ENCODE data around the gene SSTR4. TPM values are rescaled to one million over a fixed set of nuclear protein-coding genes. Genes with fewer than 3 reads are reported as not detected.

SSTR4 gene
- total RNA-seq, 2 experiments from 2014 or later, result not detected

DNA sequence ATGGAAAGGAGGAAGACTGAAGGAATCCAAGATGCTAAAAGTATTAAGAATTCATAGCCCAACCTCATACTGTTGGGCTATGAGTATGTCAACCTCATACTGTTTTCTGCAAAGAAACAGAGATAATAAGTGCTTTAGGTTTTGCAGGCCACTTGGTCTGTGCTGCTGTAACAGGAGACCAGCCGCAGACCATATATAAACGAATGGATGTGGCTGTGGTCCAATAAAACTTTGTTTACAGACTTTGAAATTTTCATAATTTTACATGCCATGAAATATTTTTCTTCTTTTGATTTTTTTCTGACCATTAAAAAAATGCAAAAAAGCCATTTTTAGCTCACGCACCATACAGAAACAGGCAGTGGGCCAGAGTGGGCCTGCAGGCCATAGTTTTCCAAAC is 28.1 kb downstream of the SSTR4 start:
- no peak overlapping the region for H3K4me3 Mint-ChIP-seq
- POLR2A ChIA-PET, result no interaction called here
- H3K4me1 Mint-ChIP-seq (ENCODE audit: low read depth), result no peaks in the 10 kb centered on the region
- CTCF ChIA-PET, result no interaction called here
- H3K36me3 Mint-ChIP-seq, result no peaks in the 10 kb centered on the region
- no peak overlapping the region for H3K27ac Mint-ChIP-seq
- DNase-seq, result no peak
- intact Hi-C loops (cut with micrococcal nuclease), result no loop called here
- no peaks in the 10 kb centered on the region for H3K9me3 Mint-ChIP-seq
- peaks cover 4% of the 10 kb centered on the region for H3K27me3 Mint-ChIP-seq

DNA sequence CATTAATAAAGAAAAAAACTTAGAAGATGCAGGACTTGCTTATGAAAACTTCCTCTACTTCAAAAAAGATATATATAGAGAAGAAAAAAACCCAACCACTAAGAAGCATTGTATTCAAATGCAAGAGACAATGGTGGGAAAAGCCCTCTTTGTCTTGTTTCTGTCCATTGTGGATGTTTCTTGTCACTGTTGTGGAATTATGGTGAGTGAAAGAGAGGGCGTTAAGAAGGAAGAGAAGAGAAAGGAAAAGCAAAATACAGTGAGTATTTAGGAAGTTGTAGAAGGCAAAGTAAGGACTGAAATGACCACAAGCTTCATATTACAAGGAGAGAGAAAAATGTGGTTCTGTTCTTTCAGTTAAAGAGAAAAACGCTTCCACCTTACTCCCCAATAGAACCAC is 28.5 kb downstream of the SSTR4 start:
- Mint-ChIP-seq H3K27ac (no peak overlapping the region), H3K4me3 (no peak overlapping the region), H3K9me3 (no peaks in the 10 kb centered on the region), H3K36me3 (no peaks in the 10 kb centered on the region), H3K27me3 (peaks cover 4% of the 10 kb centered on the region), H3K4me1 (ENCODE audit: low read depth) (no peaks in the 10 kb centered on the region)
- intact Hi-C loops (cut with micrococcal nuclease), result no loop called here
- DNase-seq, result no peak
- CTCF ChIA-PET, result no interaction called here
- POLR2A ChIA-PET, result no interaction called here

DNA sequence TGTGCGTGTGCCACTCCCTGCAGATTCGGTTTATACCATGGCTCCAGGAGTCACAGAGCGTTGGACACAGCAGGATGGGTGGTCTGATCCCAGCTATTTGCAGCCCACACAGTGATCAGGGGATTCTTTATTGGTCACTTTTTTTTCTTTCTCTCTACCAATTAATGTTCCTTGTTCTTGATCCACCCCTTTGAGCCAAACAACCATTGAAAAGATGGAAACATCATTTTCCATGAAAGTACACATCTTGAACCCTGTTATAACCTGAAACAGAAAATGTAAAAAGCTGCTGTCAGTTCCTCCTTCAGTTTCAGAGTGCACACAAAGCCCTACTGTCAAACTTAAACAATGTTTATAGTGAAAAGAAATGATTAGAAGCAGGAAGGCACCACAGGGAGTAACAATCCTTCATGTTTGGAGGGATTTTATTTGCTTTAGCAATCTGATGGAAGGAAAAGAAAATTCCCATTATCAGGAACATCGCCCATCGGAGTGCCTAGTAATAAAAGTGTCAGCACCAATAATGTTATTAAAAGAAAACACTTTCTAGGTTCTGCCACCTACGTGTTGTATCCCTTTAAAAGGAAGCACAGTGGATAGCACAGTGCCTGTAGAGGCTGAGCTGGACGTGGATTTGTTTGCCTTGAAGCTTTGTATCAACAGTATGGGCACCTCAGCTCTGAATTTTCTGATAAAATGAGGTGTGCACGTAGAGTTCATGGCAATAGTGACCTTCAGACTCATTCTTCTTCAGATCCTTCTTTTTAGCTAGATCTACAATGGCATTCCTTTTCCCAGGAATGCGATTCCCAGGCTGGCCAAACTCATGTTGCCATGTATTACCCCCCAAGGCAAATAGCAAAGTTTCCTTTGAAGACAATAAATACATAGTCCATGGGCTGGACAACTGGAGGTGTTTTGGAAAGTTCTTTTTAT is 30.4 kb downstream of the SSTR4 start:
- no peaks in the 10 kb centered on the region for H3K9me3 Mint-ChIP-seq
- intact Hi-C loops (cut with micrococcal nuclease), result no loop called here
- H3K36me3 Mint-ChIP-seq, result no peaks in the 10 kb centered on the region
- no peak for DNase-seq
- H3K27me3 Mint-ChIP-seq, result peaks cover 4% of the 10 kb centered on the region
- H3K4me1 Mint-ChIP-seq (ENCODE audit: low read depth), result no peaks in the 10 kb centered on the region
- CTCF ChIA-PET, result interaction anchor here (1.0 to 1.4 kb wide), 2 partner anchors 15 to 170 kb away, joined by 3 to 5 read pairs; no protein-coding TSS in a partner anchor
- no peak overlapping the region for H3K4me3 Mint-ChIP-seq
- POLR2A ChIA-PET, result no interaction called here
- no peak overlapping the region for H3K27ac Mint-ChIP-seq

DNA sequence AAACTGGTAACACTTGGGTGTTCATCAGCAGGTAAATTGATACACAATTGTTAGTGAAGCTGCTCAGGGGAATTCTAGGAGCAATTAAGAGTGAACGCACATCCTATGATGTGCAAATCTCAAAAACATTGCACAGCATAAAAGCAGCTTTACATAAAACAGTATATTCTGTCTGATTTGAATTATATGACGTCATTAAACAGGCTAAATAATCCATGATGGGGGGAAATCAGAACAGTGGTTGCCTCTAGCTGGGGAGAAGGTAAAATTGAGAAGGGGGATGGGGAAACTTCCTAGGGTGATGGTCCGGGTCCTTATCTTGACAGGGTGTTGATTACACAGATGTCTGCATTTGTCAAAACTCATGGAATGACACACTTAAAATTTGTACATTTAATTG is 31.7 kb downstream of the SSTR4 start:
- Mint-ChIP-seq H3K27ac (no peak overlapping the region), H3K9me3 (no peaks in the 10 kb centered on the region), H3K4me1 (ENCODE audit: low read depth) (no peaks in the 10 kb centered on the region), H3K36me3 (no peaks in the 10 kb centered on the region), H3K27me3 (peaks cover 4% of the 10 kb centered on the region), H3K4me3 (no peak overlapping the region)
- intact Hi-C loops (cut with micrococcal nuclease), result no loop called here
- POLR2A ChIA-PET, result no interaction called here
- DNase-seq, result no peak
- CTCF ChIA-PET, result interaction anchor here (1.0 to 1.4 kb wide), 2 partner anchors 16 to 168 kb away, joined by 3 to 5 read pairs; no protein-coding TSS in a partner anchor

DNA sequence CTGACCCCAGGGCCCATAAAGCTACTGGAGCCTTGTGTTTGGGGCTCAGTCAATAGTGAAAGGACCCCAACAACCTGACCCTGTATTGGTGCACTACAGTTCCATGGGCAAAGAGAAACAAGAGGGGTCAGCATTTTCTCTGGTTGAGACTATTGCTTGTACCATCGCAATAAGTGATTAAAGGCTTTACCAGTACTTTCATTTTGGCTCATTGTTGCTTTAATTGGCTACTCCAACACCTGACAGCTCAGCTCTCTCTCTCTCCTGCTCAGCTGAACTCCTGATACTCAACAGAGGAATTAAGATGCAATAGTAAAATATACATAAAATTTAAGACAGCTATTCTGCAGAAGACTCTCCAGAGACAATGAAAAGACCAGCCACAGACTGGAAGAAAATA is 33.2 kb downstream of the SSTR4 start:
- H3K27me3 Mint-ChIP-seq, result peaks cover 4% of the 10 kb centered on the region
- intact Hi-C loops (cut with micrococcal nuclease), result no loop called here
- ChIA-PET CTCF (no interaction called here), POLR2A (no interaction called here)
- no peaks in the 10 kb centered on the region for H3K9me3 Mint-ChIP-seq
- H3K4me1 Mint-ChIP-seq (ENCODE audit: low read depth), result no peaks in the 10 kb centered on the region
- H3K36me3 Mint-ChIP-seq, result no peaks in the 10 kb centered on the region
- DNase-seq, result no peak
- H3K4me3 Mint-ChIP-seq, result no peak overlapping the region
- no peak overlapping the region for H3K27ac Mint-ChIP-seq

DNA sequence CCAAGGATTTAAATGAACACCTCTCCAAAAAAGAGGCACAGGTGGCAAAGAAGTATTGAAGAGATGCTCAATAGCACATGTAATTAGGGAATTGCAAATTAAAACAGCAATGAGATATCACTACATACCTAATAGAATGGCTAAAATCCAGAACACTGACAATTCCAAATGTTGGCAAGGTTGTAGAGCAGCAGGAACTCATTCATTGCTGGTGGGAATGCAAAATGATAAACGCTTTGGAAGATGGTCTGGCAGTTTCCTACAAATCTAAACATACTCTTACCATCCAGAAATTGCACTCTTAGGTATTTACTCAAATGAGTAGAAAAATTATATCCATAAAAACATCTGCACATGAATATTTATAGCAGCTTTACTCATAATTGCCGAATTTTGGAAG is 34.0 kb downstream of the SSTR4 start:
- H3K4me3 Mint-ChIP-seq, result no peak overlapping the region
- no peak for DNase-seq
- intact Hi-C loops (cut with micrococcal nuclease), result no loop called here
- no peaks in the 10 kb centered on the region for H3K36me3 Mint-ChIP-seq
- ChIA-PET POLR2A (no interaction called here), CTCF (no interaction called here)
- no peaks in the 10 kb centered on the region for H3K4me1 Mint-ChIP-seq (ENCODE audit: low read depth)
- no peaks in the 10 kb centered on the region for H3K9me3 Mint-ChIP-seq
- peaks cover 4% of the 10 kb centered on the region for H3K27me3 Mint-ChIP-seq
- no peak overlapping the region for H3K27ac Mint-ChIP-seq

DNA sequence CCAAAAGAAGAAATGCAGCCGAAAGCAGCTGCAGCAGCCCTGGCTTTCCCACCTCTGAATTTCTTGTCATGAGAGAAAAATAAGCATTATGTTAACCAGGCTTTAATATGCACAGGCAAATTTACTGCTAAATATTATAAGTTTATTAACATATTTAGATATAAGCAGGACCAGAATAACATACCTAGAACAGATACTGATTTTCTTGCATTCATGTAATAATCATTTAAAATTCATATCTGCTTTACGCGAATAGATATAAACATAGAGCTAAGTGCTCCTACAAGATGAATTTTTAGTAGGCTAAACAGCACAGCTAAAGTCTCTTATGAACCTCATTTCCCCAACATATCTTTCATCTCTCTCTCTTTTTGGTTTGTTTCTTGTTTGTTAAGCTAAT is 36.3 kb downstream of the SSTR4 start:
- POLR2A ChIA-PET, result no interaction called here
- peaks cover 2% of the 10 kb centered on the region for H3K27me3 Mint-ChIP-seq
- intact Hi-C loops (cut with micrococcal nuclease), result no loop called here

DNA sequence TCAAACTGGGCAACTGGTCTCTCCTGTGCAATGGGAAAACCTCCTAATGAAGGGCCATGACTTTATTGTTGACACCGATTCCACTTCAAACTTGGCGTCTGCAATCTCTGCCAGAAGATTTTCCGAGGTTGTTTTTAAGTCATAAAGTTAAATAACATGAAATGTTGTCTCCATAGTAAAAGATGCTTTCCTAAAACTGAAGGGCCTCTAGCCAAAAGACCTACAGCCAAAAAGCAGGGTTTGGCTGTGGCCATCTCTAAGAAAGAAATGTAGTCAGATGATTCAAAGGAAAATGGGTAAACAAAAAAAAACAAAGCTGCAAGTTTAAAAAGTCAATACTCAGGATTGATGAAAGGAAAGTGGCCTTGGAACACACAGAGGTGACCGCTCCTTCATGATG is 36.9 kb downstream of the SSTR4 start:
- Mint-ChIP-seq H3K9me3 (no peaks in the 10 kb centered on the region), H3K4me3 (no peak overlapping the region), H3K4me1 (ENCODE audit: low read depth) (no peaks in the 10 kb centered on the region), H3K36me3 (no peaks in the 10 kb centered on the region), H3K27ac (no peak overlapping the region), H3K27me3 (no peaks in the 10 kb centered on the region)
- intact Hi-C loops (cut with micrococcal nuclease), result no loop called here
- CTCF ChIA-PET, result no interaction called here
- POLR2A ChIA-PET, result no interaction called here
- no peak for DNase-seq

More for the DNA sequence above, 36.3 kb downstream of the SSTR4 start:
- H3K9me3 Mint-ChIP-seq, result no peaks in the 10 kb centered on the region
- H3K36me3 Mint-ChIP-seq, result no peaks in the 10 kb centered on the region
- CTCF ChIA-PET, result no interaction called here
- no peak for DNase-seq
- no peak overlapping the region for H3K4me3 Mint-ChIP-seq
- no peaks in the 10 kb centered on the region for H3K4me1 Mint-ChIP-seq (ENCODE audit: low read depth)
- H3K27ac Mint-ChIP-seq, result no peak overlapping the region

DNA sequence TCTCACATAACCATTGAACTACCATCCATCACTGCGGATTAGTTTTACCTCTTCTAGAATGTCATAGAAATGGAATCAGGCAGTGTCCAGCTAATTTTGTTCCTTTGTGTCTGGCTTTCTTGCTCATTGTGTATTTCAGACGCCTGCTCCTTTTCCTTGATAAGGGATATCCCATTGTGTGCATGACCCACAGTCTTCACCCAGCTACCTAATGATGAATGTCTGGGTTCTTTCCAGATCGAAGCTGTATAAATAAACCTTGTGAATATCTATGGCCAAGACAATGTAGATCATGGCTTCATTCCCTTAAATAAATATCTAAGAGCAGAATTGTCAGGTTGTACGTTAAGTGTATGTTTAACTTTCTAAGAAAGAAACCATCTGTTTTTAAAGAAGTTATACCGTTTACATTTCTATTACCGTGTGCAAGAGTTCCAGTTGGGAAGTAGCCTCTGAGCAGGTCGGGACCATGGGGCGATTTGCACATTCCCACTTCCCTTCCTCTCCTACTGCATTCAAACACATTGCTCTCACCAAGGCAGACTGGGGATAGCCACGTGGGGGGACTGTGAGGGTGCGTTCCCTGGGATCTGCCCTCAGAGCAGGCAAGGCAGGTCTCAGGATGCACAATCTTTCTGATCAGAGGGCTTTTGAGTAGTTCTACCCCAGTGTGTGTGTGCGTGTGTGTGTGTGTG is 37.9 kb downstream of the SSTR4 start:
- no peak overlapping the region for H3K4me3 Mint-ChIP-seq
- intact Hi-C loops (cut with micrococcal nuclease), result no loop called here
- H3K27ac Mint-ChIP-seq, result no peak overlapping the region
- no peak for DNase-seq
- H3K4me1 Mint-ChIP-seq (ENCODE audit: low read depth), result no peaks in the 10 kb centered on the region
- ChIA-PET POLR2A (no interaction called here), CTCF (no interaction called here)
- no peaks in the 10 kb centered on the region for H3K36me3 Mint-ChIP-seq
- H3K9me3 Mint-ChIP-seq, result no peaks in the 10 kb centered on the region
- H3K27me3 Mint-ChIP-seq, result no peaks in the 10 kb centered on the region

DNA sequence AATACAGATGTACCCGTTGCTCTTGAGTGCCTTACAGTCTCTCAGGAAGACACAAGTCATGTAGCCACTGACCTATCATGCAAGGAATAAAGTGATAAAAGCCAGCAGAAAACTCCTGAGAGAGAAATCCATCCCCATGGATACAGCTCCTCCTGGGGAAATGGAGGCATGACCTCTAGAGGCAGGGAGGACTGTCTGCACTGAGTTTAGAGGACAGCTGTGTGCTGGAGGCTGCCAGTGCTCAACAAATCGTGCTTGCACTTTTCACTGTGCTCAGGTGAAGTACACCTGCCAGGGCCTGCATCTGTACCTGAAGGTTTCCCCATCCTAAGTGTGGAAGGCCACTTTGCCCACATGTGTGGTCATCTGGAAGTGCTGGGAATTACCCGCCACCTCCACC is 38.9 kb downstream of the SSTR4 start:
- Mint-ChIP-seq H3K4me3 (no peak overlapping the region), H3K27ac (no peak overlapping the region), H3K27me3 (no peaks in the 10 kb centered on the region), H3K4me1 (ENCODE audit: low read depth) (no peaks in the 10 kb centered on the region), H3K9me3 (no peaks in the 10 kb centered on the region), H3K36me3 (no peaks in the 10 kb centered on the region)
- intact Hi-C loops (cut with micrococcal nuclease), result no loop called here
- no peak for DNase-seq
- ChIA-PET CTCF (no interaction called here), POLR2A (no interaction called here)

DNA sequence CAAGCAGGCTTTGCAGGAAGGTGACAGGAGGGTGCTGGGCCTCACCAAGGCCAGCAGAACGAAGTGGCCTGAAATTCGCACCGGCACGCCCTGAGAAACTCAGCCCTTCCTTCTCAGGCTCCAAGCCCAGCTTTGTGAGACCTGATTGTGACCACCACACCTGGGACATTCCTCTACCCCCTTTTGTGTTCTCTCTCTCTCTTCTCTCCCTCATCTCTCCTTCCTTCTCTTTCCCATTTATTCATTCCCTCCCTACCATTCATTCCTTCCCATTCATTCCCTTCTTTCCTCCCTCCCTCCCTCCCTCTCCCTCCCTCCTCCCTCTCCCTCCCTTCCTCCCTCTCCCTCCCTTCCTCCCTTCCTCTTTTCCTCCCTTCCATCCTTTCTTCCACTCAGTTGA is 42.2 kb downstream of the SSTR4 start:
- H3K36me3 Mint-ChIP-seq, result no peaks in the 10 kb centered on the region
- H3K9me3 Mint-ChIP-seq, result no peaks in the 10 kb centered on the region
- H3K4me3 Mint-ChIP-seq, result no peak overlapping the region
- DNase-seq, result no peak
- POLR2A ChIA-PET, result no interaction called here
- no peak overlapping the region for H3K27ac Mint-ChIP-seq
- H3K27me3 Mint-ChIP-seq, result no peaks in the 10 kb centered on the region
- intact Hi-C loops (cut with micrococcal nuclease), result no loop called here
- no peaks in the 10 kb centered on the region for H3K4me1 Mint-ChIP-seq (ENCODE audit: low read depth)
- CTCF ChIA-PET, result no interaction called here

DNA sequence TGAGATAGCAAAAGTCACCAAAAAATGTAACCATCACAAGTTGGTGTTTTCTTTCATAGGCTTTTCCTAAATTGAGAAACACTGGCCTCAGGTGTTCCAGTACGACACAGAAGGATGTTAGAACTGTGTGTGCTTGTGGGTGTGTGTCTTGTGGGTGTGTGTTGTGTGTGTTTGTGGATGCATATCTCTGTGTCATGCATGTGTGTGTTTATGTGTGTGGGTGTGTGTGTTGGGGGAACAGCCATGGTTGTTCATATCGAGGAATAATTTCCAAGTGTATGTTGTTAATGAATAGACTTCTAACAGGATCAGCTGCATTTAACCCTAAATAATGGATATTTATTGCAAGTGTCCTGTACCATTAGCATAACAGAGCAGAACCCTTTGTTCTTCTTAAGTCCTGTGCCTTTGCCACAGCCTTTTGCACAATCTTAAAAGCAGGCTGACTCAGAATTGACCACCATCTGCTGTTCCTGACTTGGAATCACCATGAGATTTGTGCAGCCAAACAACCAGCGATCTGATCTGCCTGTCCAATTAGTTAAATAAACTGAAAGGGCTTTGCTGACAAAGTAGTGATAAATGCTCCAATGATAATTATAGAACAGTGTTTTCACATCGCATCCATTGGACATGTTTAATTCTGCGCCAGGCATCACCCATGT is 43.4 kb downstream of the SSTR4 start:
- H3K9me3 Mint-ChIP-seq, result no peaks in the 10 kb centered on the region
- peaks cover 3% of the 10 kb centered on the region for H3K4me1 Mint-ChIP-seq (ENCODE audit: low read depth)
- ChIA-PET CTCF (no interaction called here), POLR2A (no interaction called here)
- H3K4me3 Mint-ChIP-seq, result no peak overlapping the region
- intact Hi-C loops (cut with micrococcal nuclease), result no loop called here
- no peak overlapping the region for H3K27ac Mint-ChIP-seq
- DNase-seq, result no peak
- H3K27me3 Mint-ChIP-seq, result no peaks in the 10 kb centered on the region
- no peaks in the 10 kb centered on the region for H3K36me3 Mint-ChIP-seq

DNA sequence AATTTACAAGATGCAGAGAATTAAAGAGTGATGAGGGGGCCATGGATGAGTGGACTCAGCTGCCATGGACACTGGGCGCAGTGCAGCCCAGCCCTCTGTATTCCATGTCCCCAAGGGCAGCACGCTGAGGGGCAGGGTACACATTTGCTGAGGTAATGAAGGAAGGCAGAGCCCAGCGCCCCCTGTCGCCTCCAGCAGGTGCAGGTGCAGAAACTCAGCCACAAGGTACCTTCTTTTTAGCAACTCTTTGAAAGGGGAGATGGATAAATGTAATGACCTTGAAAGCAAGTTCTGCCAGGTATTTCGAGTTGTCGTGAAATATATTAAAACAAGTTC is 43.9 kb downstream of the SSTR4 start:
- H3K27me3 Mint-ChIP-seq, result no peaks in the 10 kb centered on the region
- ChIA-PET POLR2A (no interaction called here), CTCF (no interaction called here)
- no peak overlapping the region for H3K27ac Mint-ChIP-seq
- no peak overlapping the region for H3K4me3 Mint-ChIP-seq
- intact Hi-C loops (cut with micrococcal nuclease), result no loop called here
- no peak for DNase-seq
- no peaks in the 10 kb centered on the region for H3K9me3 Mint-ChIP-seq
- no peaks in the 10 kb centered on the region for H3K36me3 Mint-ChIP-seq
- H3K4me1 Mint-ChIP-seq (ENCODE audit: low read depth), result peaks cover 3% of the 10 kb centered on the region
